ENCODE data around the gene IL31. TPM values are rescaled to one million over a fixed set of nuclear protein-coding genes. Genes with fewer than 3 reads are reported as not detected.

IL31 gene
- total and polyA plus RNA-seq, 2 of the 4 experiments (the other 2 are of a cell fraction), result not detected

GRCh38 chr12:122147514-122148290, 26.3 kb downstream of the IL31 start:
- Histone ChIP-seq H2BK20ac (ENCODE audit: low read depth, low read length) (no peak overlapping the region), H3K27ac (ENCODE audit: insufficient read depth, low read length) (no peak overlapping the region), H4K91ac (ENCODE audit: insufficient read depth, low read depth, low read length) (no peak overlapping the region), H2BK120ac (ENCODE audit: low read depth, low read length) (no peak overlapping the region), H4K8ac (ENCODE audit: low read depth in 2 of 2, low read length in 2 of 2) (no peak overlapping the region), H3K14ac (replicated peaks; ENCODE audit: low read depth, low read length) (no peak overlapping the region), H3K56ac (ENCODE audit: extremely low read depth, insufficient read depth, low read length) (no peak overlapping the region), H3K4me2 (ENCODE audit: low read depth, low read length) (no peak overlapping the region), H2AK5ac (ENCODE audit: low read depth, low read length) (no peak overlapping the region), H3K23ac (ENCODE audit: low read depth, low read length) (no peak overlapping the region), H3K9me3 (ENCODE audit: control insufficient read depth, insufficient read depth, low read length) (no peaks in the 10 kb centered on the region), H3K9ac (ENCODE audit: low read depth, low read length) (no peak overlapping the region), H3K4ac (ENCODE audit: low read depth, low read length) (no peak overlapping the region), H3K4me3 (ENCODE audit: insufficient read depth, low read depth, low read length) (no peak overlapping the region), H3K79me1 (ENCODE audit: low read depth in 1 of 2, low read length in 2 of 2) (no peaks in the 10 kb centered on the region), H2BK5ac (ENCODE audit: low read depth, low read length, poor library complexity, severe bottlenecking) (no peak overlapping the region), H3K9me1 (ENCODE audit: insufficient read depth, low read length) (peaks cover 10% of the 10 kb centered on the region; the same call in 1 of the 2 replicates), H3K4me1 (ENCODE audit: control insufficient read depth, insufficient read depth, low read length) (peaks cover 2% of the 10 kb centered on the region; the same call in 1 of the 2 replicates), H3K27me3 (ENCODE audit: control insufficient read depth, insufficient read depth, low read length) (no peaks in the 10 kb centered on the region), H2BK15ac (ENCODE audit: low read depth, low read length) (no peak overlapping the region), H2AFZ (replicated peaks; ENCODE audit: low read length, poor library complexity) (no peak overlapping the region), H3K36me3 (ENCODE audit: control insufficient read depth, insufficient read depth, low read length) (peaks cover 13% of the 10 kb centered on the region; the same call in 1 of the 2 replicates), H4K20me1 (ENCODE audit: insufficient read depth, low read length) (no peaks in the 10 kb centered on the region; the same call in none of the 2 replicates), H4K5ac (ENCODE audit: low read depth, low read length) (no peak overlapping the region), H2AK9ac (replicated peaks; ENCODE audit: low read depth, low read length, poor library complexity) (no peak overlapping the region), H3K18ac (ENCODE audit: low read depth, low read length) (no peak overlapping the region)
- in situ Hi-C loops (cut with MboI; ENCODE audit: low sequenced_read_pairs) (no loop called here), dilution Hi-C loops (cut with HindIII; ENCODE audit: low sequenced_read_pairs, unreplicated experiment) (no loop called here), intact Hi-C loops (cut with micrococcal nuclease) (no loop called here)
- ATAC-seq (ENCODE audit: low read depth), result no peak
- 86% methylated on average over 9 of the region's 21 CpGs; no CpG with 5 or more reads in 1 of the 2 experiments for WGBS, 2 experiments (ENCODE audit: extremely low coverage in 2 of 2, insufficient read length in 1 of 2)
- no TSS peak for BruUV-seq (replicated peaks)
- ChIA-PET POLR2A (ENCODE audit: unreplicated experiment) (no interaction called here), CTCF (interaction anchor here (0.7 to 1.1 kb wide), 2 partner anchors 43 to 417 kb away, joined by 3 read pairs; no protein-coding TSS in a partner anchor)
- DNase-seq, result no peak
- TF ChIP-seq CEBPB (IDR thresholded peaks at IDR 0.05; ENCODE audit: low read depth, low read length), result no peak
- no peak for TF ChIP-seq FOS (IDR thresholded peaks at IDR 0.05; ENCODE audit: low read depth, low read length)
- TF ChIP-seq, protein P1, sequence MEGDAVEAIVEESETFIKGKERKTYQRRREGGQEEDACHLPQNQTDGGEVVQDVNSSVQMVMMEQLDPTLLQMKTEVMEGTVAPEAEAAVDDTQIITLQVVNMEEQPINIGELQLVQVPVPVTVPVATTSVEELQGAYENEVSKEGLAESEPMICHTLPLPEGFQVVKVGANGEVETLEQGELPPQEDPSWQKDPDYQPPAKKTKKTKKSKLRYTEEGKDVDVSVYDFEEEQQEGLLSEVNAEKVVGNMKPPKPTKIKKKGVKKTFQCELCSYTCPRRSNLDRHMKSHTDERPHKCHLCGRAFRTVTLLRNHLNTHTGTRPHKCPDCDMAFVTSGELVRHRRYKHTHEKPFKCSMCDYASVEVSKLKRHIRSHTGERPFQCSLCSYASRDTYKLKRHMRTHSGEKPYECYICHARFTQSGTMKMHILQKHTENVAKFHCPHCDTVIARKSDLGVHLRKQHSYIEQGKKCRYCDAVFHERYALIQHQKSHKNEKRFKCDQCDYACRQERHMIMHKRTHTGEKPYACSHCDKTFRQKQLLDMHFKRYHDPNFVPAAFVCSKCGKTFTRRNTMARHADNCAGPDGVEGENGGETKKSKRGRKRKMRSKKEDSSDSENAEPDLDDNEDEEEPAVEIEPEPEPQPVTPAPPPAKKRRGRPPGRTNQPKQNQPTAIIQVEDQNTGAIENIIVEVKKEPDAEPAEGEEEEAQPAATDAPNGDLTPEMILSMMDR (conservative IDR thresholded peaks at IDR 0.05; ENCODE audit: low read depth, low read length), result no peak
- no peak for TF ChIP-seq MAZ (IDR thresholded peaks at IDR 0.05; ENCODE audit: borderline replicate concordance, low read depth, low read length)
- no peak for TF ChIP-seq BHLHE40 (IDR thresholded peaks at IDR 0.05; ENCODE audit: low read depth, low read length)
- no peak for TF ChIP-seq MAFK (IDR thresholded peaks at IDR 0.05; ENCODE audit: low read depth, low read length)
- TF ChIP-seq MXI1 (IDR thresholded peaks at IDR 0.05; ENCODE audit: borderline replicate concordance, low read depth, low read length), result no peak
- no peak for TF ChIP-seq USF2 (IDR thresholded peaks at IDR 0.05; ENCODE audit: low read depth, low read length)
- TF ChIP-seq CHD1 (IDR thresholded peaks at IDR 0.05; ENCODE audit: low read depth, low read length), result no peak
- TF ChIP-seq SMC3 (IDR thresholded peaks at IDR 0.05; ENCODE audit: low read depth, low read length), result no peak
- TF ChIP-seq ELK1 (IDR thresholded peaks at IDR 0.05; ENCODE audit: borderline replicate concordance, low read depth, low read length), result no peak
- no peak for TF ChIP-seq RAD21 (IDR thresholded peaks at IDR 0.05; ENCODE audit: low read length)
- no peak for TF ChIP-seq POLR2A (IDR thresholded peaks at IDR 0.05; ENCODE audit: low read depth, low read length)
- no peak for TF ChIP-seq RCOR1 (IDR thresholded peaks at IDR 0.05; ENCODE audit: insufficient replicate concordance, low read length)
- no peak for TF ChIP-seq RFX5 (IDR thresholded peaks at IDR 0.05; ENCODE audit: low read depth, low read length)

Measured in IMR-90 (cell line).